Adrenal gland (tissue), 12 donors: ENCODE measurements around the gene ADGRB3. TPM values are rescaled to one million over a fixed set of nuclear protein-coding genes. Genes with fewer than 3 reads are reported as not detected.

ENCODE experiments used
- DNase-seq, 7 donors: peaks; one replicate each; pipeline ENCODE4 v3.0.0-alpha.2; 2019 to 2020
- H3K27ac ChIP-seq, 5 donors: fragments of 200-600 bp; sonication (generic) in 4 of 5; 1 replicate in 3 of 5; 2 replicates in 2 of 5; pipeline versions ENCODE4 v1.5.1 to v1.8.0; 2016 to 2020; ENCODE audit warnings: mild to moderate bottlenecking in 1 of 5
- H3K27me3 ChIP-seq: fragments of 200-600 bp; 2 replicates; pipeline ENCODE4 v1.8.0; 2021
- H3K36me3 ChIP-seq, 2 donors: fragments of 200-600 bp; replicated peaks in 1 of 2; 1 replicate in 1 of 2; 2 replicates in 1 of 2; pipeline versions ENCODE4 v1.5.1 to v1.8.0; 2018 to 2022
- H3K4me1 ChIP-seq, 2 donors: fragments of 200-600 bp; replicated peaks in 1 of 2; 1 replicate in 1 of 2; 2 replicates in 1 of 2; pipeline versions ENCODE4 v1.5.1 to v1.8.0; 2018 to 2021
- H3K4me3 ChIP-seq, 4 donors: fragments of 200-600 bp; sonication (generic) in 3 of 4; one replicate each; pipeline ENCODE4 v1.5.1; 2016 to 2018
- H3K9me3 ChIP-seq, 3 donors: fragments of 200-600 bp; sonication (generic) in 1 of 3; replicated peaks in 1 of 3; 1 replicate in 2 of 3; 2 replicates in 1 of 3; pipeline versions ENCODE4 v1.5.1 to v1.8.0; 2016 to 2021
- CTCF ChIP-seq, 6 experiments: fragments of 450-650 bp in 4 of 6; fragments of 200-600 bp in 2 of 6; sonication (generic) in 1 of 6; IDR thresholded peaks; 1 replicate in 5 of 6; 2 replicates in 1 of 6; pipeline versions ENCODE4 v1.5.1 to v1.8.0; 2016 to 2021; ENCODE audit warnings: antibody characterized with exemption in 6 of 6, mild to moderate bottlenecking in 2 of 6, moderate library complexity in 1 of 6
- POLR2A ChIP-seq, 2 donors: fragments of 450-650 bp; IDR thresholded peaks; one replicate each; pipeline ENCODE4 v1.6.1; 2017; ENCODE audit warnings: antibody characterized with exemption in 2 of 2, mild to moderate bottlenecking in 2 of 2, moderate library complexity in 1 of 2
- WGBS, 4 donors: extraction: QIAGEN DNeasy Blood & Tissue Kit in 2 of 4; methylation state at CpG; one replicate each; pipeline versions ENCODE4 v1.1.5 to v1.1.7; 2013 to 2017; 5-methylcytosine and 5-hydroxymethylcytosine counted together
- intact Hi-C, 2 donors: fragments of 100-400 bp; cut with DNase I; formaldehyde crosslinking; loops; one replicate each; pipeline versions ENCODE4 v1.14.1 to v1.15.0; 2022 to 2023
- polyA plus RNA-seq, 3 donors: library from polyadenylated mRNA; stranded (reverse); fragments of 200-250 nt in 2 of 3; fragments of 350-450 nt in 1 of 3; fragmentation: Illumina TruSeq in 1 of 3; extraction: RNeasy Lipid Tissue Mini Kit (QIAGEN cat#74804) in 1 of 3; gene quantifications; one replicate each; pipeline ENCODE4 v1.2.3, GENCODE V29; 2013 to 2014
- total RNA-seq, 9 donors: library from RNA; depleted of rRNA in 4 of 9; stranded (reverse); fragments of >200 nt in 4 of 9; fragments of 120-200 nt in 1 of 9; fragmentation: NEBNext Ultra II Directional in 1 of 9; extraction: Animal tissue kit (Norgen Biotek cat#: 25700) in 1 of 9; gene quantifications; one replicate each; pipeline versions ENCODE4 v1.1.0 to v1.2.4, GENCODE V29; 2013 to 2023
- donor health status: healthy with polysubstance abuse.
- donor health status: Bipolar disorder and iron deficiency.
- donor health status: DM: yes; HTN: yes; CAD: no.
- donor health status: DM: no; HTN: no; CAD: no.
- donor health status: DM: no; HTN: no; CAD: no.
- donor health status: DM: yes; HTN: yes; CAD: no.

ADGRB3 gene
- total and polyA plus RNA-seq, 12 donors = 1.3 to 9.0 (median 3.1) TPM

GRCh38 chr6:68639826-68640490, 4.9 kb downstream of the ADGRB3 start:
- 19 to 22% (median 21%) methylated on average over 13 of the region's 13 CpGs for WGBS, 4 donors
- no peak for DNase-seq
- H3K36me3 ChIP-seq = no peaks in the 10 kb centered on the region
- no peak for TF ChIP-seq POLR2A (IDR thresholded peaks at IDR 0.05)
- no peak for TF ChIP-seq CTCF (IDR thresholded peaks at IDR 0.05)
- no peaks in the 10 kb centered on the region for H3K27me3 ChIP-seq
- H3K9me3 ChIP-seq = no peaks in the 10 kb centered on the region
- H3K4me1 ChIP-seq = peaks cover 4 to 7% of the 10 kb centered on the region in 2 donors
- intact Hi-C loops = loop anchor here in 1 of 2 donors (2.0 to 5.0 kb wide), 2 partner anchors 137 to 329 kb away; no protein-coding TSS in a partner anchor
- H3K27ac ChIP-seq = peak overlapping the region in 1 of 5 donors; percentile 15
- H3K4me3 ChIP-seq = peak overlapping the region in 2 of 4 donors; percentile 1 to 39

- no peak for TF ChIP-seq CTCF (IDR thresholded peaks at IDR 0.05)
- TF ChIP-seq POLR2A (IDR thresholded peaks at IDR 0.05) = no peak
- WGBS, 4 donors = 5 to 15% (median 10%) methylated on average over 3 of the region's 3 CpGs
- no peak for DNase-seq
- H3K9me3 ChIP-seq = no peaks in the 10 kb centered on the region
- intact Hi-C loops = no loop called here
- peak overlapping the region in 2 of 4 donors; percentile 1 to 39 for H3K4me3 ChIP-seq
- peak overlapping the region in 2 of 5 donors; percentile 15 to 19 for H3K27ac ChIP-seq
- H3K4me1 ChIP-seq = peaks cover 2 to 6% of the 10 kb centered on the region in 2 donors
- no peaks in the 10 kb centered on the region for H3K27me3 ChIP-seq
- no peaks in the 10 kb centered on the region for H3K36me3 ChIP-seq
Observed at GRCh38 chr6:68640491-68640835, 5.4 kb downstream of the ADGRB3 start.

GRCh38 chr6:68641172-68641571, 6.1 kb downstream of the ADGRB3 start:
- Histone ChIP-seq H3K27me3 (no peaks in the 10 kb centered on the region), H3K4me1 (peaks cover 0 to 4% of the 10 kb centered on the region in 2 donors), H3K27ac (peak overlapping the region in 1 of 5 donors; percentile 19), H3K36me3 (no peaks in the 10 kb centered on the region), H3K4me3 (no peak overlapping the region), H3K9me3 (no peaks in the 10 kb centered on the region)
- TF ChIP-seq POLR2A (IDR thresholded peaks at IDR 0.05) (no peak), CTCF (IDR thresholded peaks at IDR 0.05) (no peak)
- no peak for DNase-seq
- 41 to 63% (median 52%) methylated on average over 2 of the region's 2 CpGs for WGBS, 4 donors
- intact Hi-C loops = no loop called here

GRCh38 chr6:68642081-68642480, 7.0 kb downstream of the ADGRB3 start:
- no peak for DNase-seq
- no peaks in the 10 kb centered on the region for H3K9me3 ChIP-seq
- peaks cover 0 to 3% of the 10 kb centered on the region in 2 donors for H3K4me1 ChIP-seq
- TF ChIP-seq CTCF (IDR thresholded peaks at IDR 0.05) = no peak
- TF ChIP-seq POLR2A (IDR thresholded peaks at IDR 0.05) = no peak
- H3K27me3 ChIP-seq = no peaks in the 10 kb centered on the region
- intact Hi-C loops = no loop called here
- H3K4me3 ChIP-seq = no peak overlapping the region
- no peak overlapping the region for H3K27ac ChIP-seq
- no peaks in the 10 kb centered on the region for H3K36me3 ChIP-seq
